HCT116 (cell line): ENCODE data around the gene ALDH9A1. TPM values are rescaled to one million over a fixed set of nuclear protein-coding genes. Genes with fewer than 3 reads are reported as not detected.

Experiments used
- ATAC-seq: fragments of 200-7000 bp; cut with Tn5 transposase; 2 replicates; pipeline ENCODE4 v1.9.1; 2020; ENCODE audit warnings: mild to moderate bottlenecking, moderate library complexity
- BruUV-seq: library from RNA; stranded (reverse); fragments of 400-500 nt; replicated peaks from 2 replicates; lab custom pipeline; 2021; lab: Mats Ljungman, UMichigan
- CTCF ChIA-PET: fragments of 300-600 bp; sonication (Branson Sonifier 250); formaldehyde crosslinking; loops from one replicate; lab custom pipeline; 2021; ENCODE audit warnings: antibody characterized with exemption; lab: Charles Lee
- POLR2A ChIA-PET: fragments of 300-600, 350-600 bp; sonication (Branson Sonifier 250); formaldehyde crosslinking; loops from one replicate; lab custom pipeline; 2021; ENCODE audit warnings: antibody characterized with exemption; lab: Charles Lee
- RAD21 ChIA-PET, 2 experiments: fragments of 300-600 bp; sonication (Branson Sonifier 250); formaldehyde crosslinking; loops; one replicate each; lab custom pipeline; 2023; ENCODE audit warnings: low total read pairs in 2 of 2; ENCODE audit not compliant: uncharacterized antibody in 2 of 2, unreplicated experiment in 2 of 2, low non-redundant PET in 1 of 2; lab: Charles Lee
- DNase-seq: peaks from one replicate; pipeline ENCODE4 v3.0.0-alpha.2; 2010; ENCODE audit warnings: low read depth, low spot score
- H2AFZ ChIP-seq: fragments of 200-600 bp; shearing (Covaris generic), sonication (generic); 2 replicates; pipeline ENCODE4 v1.6.1; 2017; ENCODE audit warnings: low read depth, mixed run types, mixed read lengths, antibody characterized with exemption, low read length; ENCODE audit not compliant: poor library complexity, severe bottlenecking
- H3K27ac ChIP-seq: 2 replicates; pipeline ENCODE4 v1.5.1; 2012; ENCODE audit warnings: low read depth, low read length
- H3K27me3 ChIP-seq: fragments of 200-600 bp; sonication (generic); 2 replicates; pipeline ENCODE4 v1.6.1; 2016; ENCODE audit warnings: mixed run types, low read length, mixed read lengths; ENCODE audit not compliant: insufficient read depth
- H3K36me3 ChIP-seq, 2 experiments: fragments of 200-500 bp in 1 of 2; fragments of 200-600 bp in 1 of 2; sonication (Bioruptor generic) in 1 of 2; sonication (generic) in 1 of 2; 2 replicates each; pipeline versions ENCODE4 v1.5.1 to v1.6.1; 2014 to 2016; ENCODE audit warnings: low read length in 2 of 2, inconsistent platforms in 1 of 2, mixed read lengths in 1 of 2, mixed run types in 1 of 2; ENCODE audit not compliant: insufficient read depth in 2 of 2, control insufficient read depth in 1 of 2
- H3K4me1 ChIP-seq, 2 experiments: fragments of 200-600 bp in 1 of 2; sonication (generic) in 1 of 2; 2 replicates each; pipeline versions ENCODE4 v1.5.1 to v1.6.1; 2012 to 2017; ENCODE audit warnings: low read length in 2 of 2, inconsistent platforms in 1 of 2, mild to moderate bottlenecking in 1 of 2, mixed read lengths in 1 of 2, mixed run types in 1 of 2, moderate library complexity in 1 of 2; ENCODE audit not compliant: insufficient read depth in 2 of 2, control insufficient read depth in 1 of 2
- H3K4me2 ChIP-seq: fragments of 200-600 bp; sonication (generic); 2 replicates; pipeline ENCODE4 v1.6.1; 2017; ENCODE audit warnings: mixed run types, low read length, mixed read lengths
- H3K4me3 ChIP-seq, 2 experiments: fragments of 200-600 bp in 1 of 2; sonication (generic) in 1 of 2; replicated peaks in 1 of 2; 2 replicates each; pipeline ENCODE4 v1.5.1; 2011 to 2016; ENCODE audit warnings: low read length in 2 of 2, control low read depth in 1 of 2, low read depth in 1 of 2, mild to moderate bottlenecking in 1 of 2, mixed read lengths in 1 of 2, mixed run types in 1 of 2
- H3K79me2 ChIP-seq: fragments of 200-600 bp; sonication (generic); 2 replicates; pipeline ENCODE4 v1.6.1; 2017; ENCODE audit warnings: mild to moderate bottlenecking, mixed run types, low read length, moderate library complexity, mixed read lengths; ENCODE audit not compliant: insufficient read depth
- H3K9ac ChIP-seq: fragments of 200-600 bp; sonication (generic); 2 replicates; pipeline ENCODE4 v1.6.1; 2016; ENCODE audit warnings: low read length, mixed read lengths
- H3K9me2 ChIP-seq: fragments of 200-600 bp; sonication (generic), shearing (Covaris generic); 2 replicates; pipeline ENCODE4 v1.6.1; 2017; ENCODE audit warnings: mixed run types, mild to moderate bottlenecking, moderate library complexity; ENCODE audit not compliant: insufficient read depth
- H3K9me3 ChIP-seq, 2 experiments: fragments of 200-500 bp in 1 of 2; fragments of 200-600 bp in 1 of 2; sonication (Bioruptor generic) in 1 of 2; sonication (generic) in 1 of 2; 2 replicates each; pipeline ENCODE4 v1.6.1; 2014 to 2017; ENCODE audit warnings: low read length in 2 of 2, mixed read lengths in 2 of 2, inconsistent platforms in 1 of 2, low read depth in 1 of 2, mild to moderate bottlenecking in 1 of 2, mixed run types in 1 of 2, moderate library complexity in 1 of 2; ENCODE audit not compliant: control insufficient read depth in 1 of 2, insufficient read depth in 1 of 2
- H4K20me1 ChIP-seq: fragments of 200-600 bp; sonication (generic), shearing (Covaris generic); 2 replicates; pipeline ENCODE4 v1.6.1; 2017; ENCODE audit warnings: mixed run types, mild to moderate bottlenecking, moderate library complexity; ENCODE audit not compliant: insufficient read depth
- CBX3 ChIP-seq: IDR thresholded peaks from 2 replicates; pipeline ENCODE4 v1.6.1; 2012; ENCODE audit warnings: low read depth
- CTCF ChIP-seq, 3 experiments: fragments of 200-600 bp in 1 of 3; sonication (generic) in 1 of 3; IDR thresholded peaks in 2 of 3; conservative IDR thresholded peaks in 1 of 3; 2 replicates each; pipeline ENCODE4 v1.5.1; 2012 to 2017; ENCODE audit warnings: low read depth in 2 of 3, low read length in 2 of 3, antibody characterized with exemption in 1 of 3, borderline replicate concordance in 1 of 3, control low read depth in 1 of 3, mild to moderate bottlenecking in 1 of 3, mixed read lengths in 1 of 3, mixed run types in 1 of 3, moderate library complexity in 1 of 3; ENCODE audit not compliant: insufficient read depth in 1 of 3
- EGR1 ChIP-seq: IDR thresholded peaks from 2 replicates; pipeline ENCODE4 v1.6.1; 2012; ENCODE audit warnings: low read depth
- ELF1 ChIP-seq: IDR thresholded peaks from 2 replicates; pipeline ENCODE4 v1.6.1; 2012; ENCODE audit warnings: low read depth, borderline replicate concordance
- EZH2phosphoT487 ChIP-seq: fragments of 200-600 bp; IDR thresholded peaks from 2 replicates; pipeline ENCODE4 v1.6.1; 2018; ENCODE audit warnings: antibody characterized with exemption, borderline replicate concordance
- FOSL1 ChIP-seq: IDR thresholded peaks from 2 replicates; pipeline ENCODE4 v1.6.1; 2012; ENCODE audit warnings: low read depth
- JUND ChIP-seq: IDR thresholded peaks from 2 replicates; pipeline ENCODE4 v1.6.1; 2012
- POLR2A ChIP-seq: IDR thresholded peaks from 2 replicates; pipeline ENCODE4 v1.7.0; 2011; ENCODE audit warnings: borderline replicate concordance; ENCODE audit not compliant: insufficient read depth, insufficient read length; ENCODE audit errors: extremely low read depth
- POLR2AphosphoS5 ChIP-seq: IDR thresholded peaks from 2 replicates; pipeline ENCODE4 v1.6.1; 2011; ENCODE audit warnings: mild to moderate bottlenecking, low read depth, low read length, moderate library complexity
- RAD21 ChIP-seq: IDR thresholded peaks from 2 replicates; pipeline ENCODE4 v1.6.1; 2012; ENCODE audit warnings: low read depth, mild to moderate bottlenecking
- REST ChIP-seq: IDR thresholded peaks from 2 replicates; pipeline ENCODE4 v1.6.1; 2012; ENCODE audit warnings: low read depth
- SIN3A ChIP-seq: IDR thresholded peaks from 2 replicates; pipeline ENCODE4 v1.6.1; 2012; ENCODE audit warnings: low read depth
- SP1 ChIP-seq: IDR thresholded peaks from 2 replicates; pipeline ENCODE4 v1.6.1; 2012; ENCODE audit warnings: low read depth
- SRF ChIP-seq: IDR thresholded peaks from 2 replicates; pipeline ENCODE4 v1.6.1; 2012; ENCODE audit warnings: low read depth
- TCF7L2 ChIP-seq: IDR thresholded peaks from 2 replicates; pipeline ENCODE4 v1.7.0; 2011; ENCODE audit warnings: borderline replicate concordance, inconsistent platforms; ENCODE audit not compliant: insufficient read depth, insufficient read length; ENCODE audit errors: extremely low read depth
- YY1 ChIP-seq: IDR thresholded peaks from 2 replicates; pipeline ENCODE4 v1.6.1; 2011; ENCODE audit warnings: low read length, low read depth, moderate library complexity, mild to moderate bottlenecking; ENCODE audit not compliant: insufficient replicate concordance; ENCODE audit errors: extremely low read depth
- ZBTB33 ChIP-seq: IDR thresholded peaks from 2 replicates; pipeline ENCODE4 v1.6.1; 2011; ENCODE audit warnings: mild to moderate bottlenecking, low read length, moderate library complexity; ENCODE audit not compliant: insufficient replicate concordance; ENCODE audit errors: extremely low read depth
- ZFX ChIP-seq: fragments of 450-650 bp; IDR thresholded peaks from 2 replicates; pipeline ENCODE4 v1.6.1; 2017
- ZNF274 ChIP-seq: fragments of 200-500 bp; sonication (Bioruptor generic); IDR thresholded peaks from 2 replicates; pipeline ENCODE4 v1.6.1; 2014; ENCODE audit warnings: mild to moderate bottlenecking, low read depth, low read length, inconsistent platforms
- intact Hi-C: fragments of 100-400 bp; cut with micrococcal nuclease; formaldehyde crosslinking; loops from 2 replicates; pipeline ENCODE4 v1.10.0; 2022
- total RNA-seq: library from RNA; stranded (reverse); gene quantifications from one replicate; pipeline ENCODE4 v1.2.1, GENCODE V29; 2021; ENCODE audit not compliant: unreplicated experiment

The ALDH9A1 gene
- total RNA-seq, 1 experiment from 2014 or later: 46.0 TPM

- ATAC-seq: no peak
- H3K36me3 ChIP-seq: no peaks in the 10 kb centered on the region
- no peak overlapping the region for H3K9ac ChIP-seq
- ChIA-PET RAD21 (no interaction called here), POLR2A (no interaction called here), CTCF (no interaction called here)
- BruUV-seq: no TSS peak
- no peaks in the 10 kb centered on the region for H3K79me2 ChIP-seq
- no peak overlapping the region for H3K4me2 ChIP-seq
- H4K20me1 ChIP-seq: no peaks in the 10 kb centered on the region
- H3K4me3 ChIP-seq: no peak overlapping the region
- no peaks in the 10 kb centered on the region for H3K9me3 ChIP-seq
- H3K27ac ChIP-seq: no peak overlapping the region
- intact Hi-C loops: no loop called here
- TF ChIP-seq SP1: no peak
- no peak for TF ChIP-seq EZH2phosphoT487
- TF ChIP-seq ELF1: no peak
- TF ChIP-seq FOSL1: no peak
- no peak for TF ChIP-seq EGR1
- no peak for TF ChIP-seq SIN3A
- TF ChIP-seq RAD21: no peak
- TF ChIP-seq ZNF274: no peak
- no peak for TF ChIP-seq CTCF (IDR thresholded peaks at IDR 0.05 in 2 of 3, conservative IDR thresholded peaks at IDR 0.05 in 1 of 3; ENCODE audit: borderline replicate concordance in 1 of 3, insufficient read depth in 1 of 3, low read depth in 2 of 3, low read length in 2 of 3)
- no peak for TF ChIP-seq POLR2A
- TF ChIP-seq SRF: no peak
- no peak for TF ChIP-seq REST
- TF ChIP-seq CBX3: no peak
- no peak for TF ChIP-seq TCF7L2
- no peak for TF ChIP-seq ZBTB33
- no peak for TF ChIP-seq ZFX
- TF ChIP-seq YY1: no peak
- TF ChIP-seq POLR2AphosphoS5: no peak
- TF ChIP-seq JUND: no peak
- no peak for DNase-seq
- no peaks in the 10 kb centered on the region for H3K27me3 ChIP-seq
- H2AFZ ChIP-seq: no peak overlapping the region
- H3K9me2 ChIP-seq: no peaks in the 10 kb centered on the region
- no peaks in the 10 kb centered on the region for H3K4me1 ChIP-seq
These were observed 73.9 kb downstream of the ALDH9A1 start for GRCh38 chr1:165624441-165624840.
